IMR-90 (cell line): ENCODE measurements around the gene UNC5A.

Source experiments
- CTCF ChIP-seq: conservative IDR thresholded peaks from 2 replicates; pipeline ENCODE4 v1.5.1; 2012; ENCODE audit warnings: mild to moderate bottlenecking, low read depth, low read length, improper control_type of control experiment
- NFE2L2 ChIP-seq: fragments of 150-350 bp; IDR thresholded peaks from 2 replicates; pipeline ENCODE4 v1.6.1; 2016; ENCODE audit warnings: low read depth, mild to moderate bottlenecking, low read length
- POLR2A ChIP-seq: IDR thresholded peaks from 2 replicates; pipeline ENCODE4 v1.6.1; 2012; ENCODE audit warnings: mild to moderate bottlenecking, low read depth, low read length
- RAD21 ChIP-seq: IDR thresholded peaks from 2 replicates; pipeline ENCODE4 v1.6.1; 2012; ENCODE audit warnings: low read length, improper control_type of control experiment
- SMC3 ChIP-seq: fragments of 150-350 bp; IDR thresholded peaks from 2 replicates; pipeline ENCODE4 v1.6.1; 2016; ENCODE audit warnings: low read depth, mild to moderate bottlenecking, antibody characterized with exemption, low read length, moderate library complexity

GRCh38 chr5:176822041-176822792 lies 11.9 kb downstream of the UNC5A start:
- TF ChIP-seq CTCF: no peak
- no peak for TF ChIP-seq NFE2L2
- no peak for TF ChIP-seq POLR2A
- no peak for TF ChIP-seq RAD21
- no peak for TF ChIP-seq SMC3
